Retinal pigment epithelial cell (primary cell): ENCODE data around the gene GJB4.
"Not testable (repeated sequence)": the region's sequence is repeated elsewhere in the genome, so short reads cannot be mapped to it uniquely, and the experiment has no call there.

Experiments
- DNase-seq: peaks from one replicate; pipeline ENCODE4 v3.0.0-alpha.2; 2010; ENCODE audit warnings: low read depth
- H3K4me3 ChIP-seq: 2 replicates; pipeline ENCODE4 v1.5.1; 2011; ENCODE audit warnings: mild to moderate bottlenecking, low read length, control low read depth, moderate library complexity
- CTCF ChIP-seq: conservative IDR thresholded peaks from 2 replicates; pipeline ENCODE4 v1.5.1; 2011; ENCODE audit warnings: low read depth, low read length, control low read depth, inconsistent platforms

GJB4 gene

GRCh38 chr1:34763142-34763781, 3.7 kb downstream of the GJB4 start:
- TF ChIP-seq CTCF: no peak
- H3K4me3 ChIP-seq: no peak overlapping the region
- no peak for DNase-seq

- DNase-seq: no peak
- H3K4me3 ChIP-seq: no peak overlapping the region
- no peak for TF ChIP-seq CTCF
Measured at GRCh38 chr1:34768856-34769255, 9.3 kb downstream of the GJB4 start.

- DNase-seq: no peak
- no peak overlapping the region for H3K4me3 ChIP-seq
- no peak for TF ChIP-seq CTCF
Measured at GRCh38 chr1:34770891-34771504, 11.5 kb downstream of the GJB4 start.

GRCh38 chr1:34771573-34772371, 12.2 kb downstream of the GJB4 start:
- TF ChIP-seq CTCF: no peak
- no peak for DNase-seq
- H3K4me3 ChIP-seq: no peak overlapping the region

- H3K4me3 ChIP-seq, DNase-seq: not testable (repeated sequence)
Measured at GRCh38 chr1:34773114-34773513, 13.6 kb downstream of the GJB4 start.

GRCh38 chr1:34774957-34775356, 15.4 kb downstream of the GJB4 start:
- DNase-seq: no peak
- TF ChIP-seq CTCF: no peak
- H3K4me3 ChIP-seq: no peak overlapping the region

- no peak overlapping the region for H3K4me3 ChIP-seq
- DNase-seq: no peak
- TF ChIP-seq CTCF: no peak
Measured at GRCh38 chr1:34776911-34777310, 17.4 kb downstream of the GJB4 start.
